Muscle layer of duodenum (tissue), 2 donors: ENCODE measurements around the gene LDHD.
"Not testable (repeated sequence)": the region's sequence is repeated elsewhere in the genome, so short reads cannot be mapped to it uniquely, and the experiment has no call there.

Source experiments
- H3K27ac ChIP-seq: one replicate; pipeline ENCODE4 v1.7.0; 2013; ENCODE audit warnings: mild to moderate bottlenecking, low read length
- H3K27me3 ChIP-seq: one replicate; pipeline ENCODE4 v1.7.0; 2013; ENCODE audit warnings: low read depth, mild to moderate bottlenecking, control low read depth, low read length
- H3K36me3 ChIP-seq, 2 donors: one replicate each; pipeline ENCODE4 v1.7.0; 2013; ENCODE audit warnings: low read length in 2 of 2, control low read depth in 1 of 2, mild to moderate bottlenecking in 1 of 2; ENCODE audit not compliant: insufficient read depth in 2 of 2, control insufficient read depth in 1 of 2
- H3K4me1 ChIP-seq, 2 donors: one replicate each; pipeline ENCODE4 v1.7.0; 2013; ENCODE audit warnings: low read length in 2 of 2, mild to moderate bottlenecking in 2 of 2, control low read depth in 1 of 2, moderate library complexity in 1 of 2; ENCODE audit not compliant: insufficient read depth in 2 of 2, control insufficient read depth in 1 of 2
- H3K4me3 ChIP-seq, 2 donors: one replicate each; pipeline ENCODE4 v1.7.0; 2013; ENCODE audit warnings: low read length in 2 of 2, low read depth in 1 of 2, mild to moderate bottlenecking in 1 of 2
- H3K9me3 ChIP-seq, 2 donors: one replicate each; pipeline ENCODE4 v1.7.0; 2013; ENCODE audit warnings: low read length in 2 of 2, control low read depth in 1 of 2, mild to moderate bottlenecking in 1 of 2; ENCODE audit not compliant: control insufficient read depth in 1 of 2
- donor health status: healthy.

LDHD gene

DNA sequence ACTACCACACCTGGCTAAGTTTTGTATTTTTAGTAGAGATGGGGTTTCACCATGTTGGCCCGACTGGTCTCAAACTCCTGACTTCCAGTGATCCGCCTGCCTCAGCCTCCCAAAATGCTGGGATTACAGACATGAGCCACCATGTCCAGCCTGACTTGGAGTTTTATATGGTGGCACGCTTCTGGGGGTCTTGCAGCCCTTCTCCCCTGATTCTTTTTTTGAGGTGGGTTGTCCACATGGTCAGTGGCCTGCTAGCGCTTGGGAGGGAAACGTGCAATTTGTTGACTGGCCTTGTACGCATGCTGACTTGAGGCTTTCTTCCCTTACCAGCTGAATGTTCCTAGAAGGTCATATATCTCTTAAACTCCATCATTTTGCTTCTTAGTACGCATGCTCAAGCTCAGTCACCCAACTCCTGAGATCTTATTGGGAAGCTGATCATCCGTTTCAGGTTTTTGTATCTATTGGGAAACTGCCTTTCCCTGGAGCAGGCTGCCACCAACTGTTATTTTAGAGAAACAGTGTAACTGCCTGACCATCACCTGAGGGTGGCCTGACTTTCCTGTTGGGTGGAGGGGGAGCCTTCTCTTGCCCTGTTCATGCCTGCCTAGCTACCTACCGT is 13.7 kb upstream of the LDHD start:
- H3K36me3 ChIP-seq: no peaks in the 10 kb centered on the region
- no peak overlapping the region for H3K4me3 ChIP-seq
- H3K27me3 ChIP-seq: no peaks in the 10 kb centered on the region
- peaks cover 0 to 3% of the 10 kb centered on the region in 2 donors for H3K9me3 ChIP-seq
- no peak overlapping the region for H3K27ac ChIP-seq
- no peaks in the 10 kb centered on the region for H3K4me1 ChIP-seq

DNA sequence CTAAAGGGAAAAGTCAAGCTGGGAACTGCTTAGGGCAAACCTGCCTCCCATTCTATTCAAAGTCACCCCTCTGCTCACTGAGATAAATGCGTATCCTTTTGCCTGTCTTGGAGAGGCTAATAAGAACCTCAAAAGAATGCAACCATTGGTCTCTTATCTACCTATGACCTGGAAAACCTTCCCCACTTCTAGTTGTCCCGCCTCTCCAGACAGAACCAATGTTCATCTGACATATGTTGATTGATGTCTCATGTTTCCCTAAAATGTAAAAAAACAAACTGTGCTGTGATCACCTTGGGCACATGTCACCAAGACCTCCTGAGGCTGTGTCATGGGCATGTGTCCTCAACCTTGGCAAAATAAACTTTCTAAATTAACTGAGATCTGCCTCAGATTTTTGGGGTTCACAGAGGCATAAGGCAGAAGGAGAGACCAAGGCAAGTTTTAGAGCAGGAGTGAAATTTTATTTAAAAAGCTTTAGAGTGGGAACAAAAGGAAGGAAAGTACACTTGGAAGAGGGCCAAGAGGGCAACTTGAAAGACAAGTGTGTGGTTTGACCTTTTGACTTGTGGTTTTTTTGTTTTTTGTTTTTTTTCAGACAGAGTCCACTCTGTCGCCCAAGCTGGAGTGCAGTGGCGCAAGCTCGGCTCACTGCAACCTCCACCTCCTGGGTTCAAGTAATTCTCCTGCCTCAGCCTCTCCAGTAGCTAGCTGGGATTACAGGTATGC is 13.0 kb upstream of the LDHD start:
- H3K27me3 ChIP-seq, H3K9me3 ChIP-seq, H3K4me1 ChIP-seq, H3K4me3 ChIP-seq, H3K27ac ChIP-seq, H3K36me3 ChIP-seq: not testable (repeated sequence)

DNA sequence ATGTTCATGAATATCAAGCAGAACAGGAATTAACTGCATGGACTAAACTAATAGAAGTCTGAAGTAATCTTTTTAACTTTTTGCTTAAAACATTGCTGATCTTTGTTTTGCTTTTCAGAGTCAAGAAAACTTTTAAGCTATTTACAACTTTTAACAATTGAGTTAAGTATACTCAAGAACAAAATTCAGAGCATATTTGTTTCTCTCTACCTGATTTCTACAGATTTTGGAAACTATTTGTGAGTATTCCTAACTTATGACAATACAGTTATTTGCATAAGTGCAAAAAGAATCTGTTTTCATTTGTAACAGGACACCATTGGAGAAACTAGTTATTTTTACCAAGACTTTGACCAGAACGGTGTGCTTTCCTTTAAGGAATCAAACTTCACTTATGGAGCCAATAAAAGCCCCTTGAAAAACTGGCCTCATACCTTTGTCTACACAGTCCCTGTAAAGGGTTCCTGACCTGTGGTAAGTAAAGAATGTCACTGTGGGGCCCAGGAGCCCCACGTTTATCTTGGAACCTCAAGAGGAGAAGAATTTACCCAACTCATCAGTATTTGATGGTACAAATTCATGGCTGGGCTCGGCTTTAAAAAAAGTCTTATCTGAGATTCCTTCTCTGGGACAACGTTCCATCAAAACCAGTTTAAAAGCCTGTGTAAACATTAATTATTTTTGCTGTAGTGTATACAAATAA is 11.3 kb upstream of the LDHD start:
- Histone ChIP-seq H3K9me3 (peaks cover 0 to 3% of the 10 kb centered on the region in 2 donors), H3K36me3 (no peaks in the 10 kb centered on the region), H3K4me1 (no peaks in the 10 kb centered on the region), H3K27ac (no peak overlapping the region), H3K27me3 (no peaks in the 10 kb centered on the region), H3K4me3 (no peak overlapping the region)

DNA sequence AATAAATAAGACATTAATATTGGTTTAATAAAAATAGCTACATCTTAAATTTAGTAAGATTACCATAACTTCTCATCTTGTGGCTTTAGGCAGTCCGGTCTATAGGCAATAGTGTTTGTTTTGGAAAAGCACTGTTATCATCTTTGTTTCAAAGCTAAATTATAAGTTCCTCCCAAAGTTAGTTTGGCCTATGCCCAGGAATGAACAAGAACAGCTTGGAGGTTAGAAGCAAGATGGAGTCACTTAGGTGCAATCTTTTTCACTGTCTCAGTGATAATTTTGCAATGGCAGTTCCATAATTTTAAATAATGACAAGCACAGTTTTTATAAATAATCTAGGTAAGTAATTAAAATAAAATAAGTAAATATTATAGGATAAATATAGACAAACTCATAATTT is 6.0 kb upstream of the LDHD start:
- peaks cover 5 to 11% of the 10 kb centered on the region in 2 donors for H3K9me3 ChIP-seq
- no peaks in the 10 kb centered on the region for H3K36me3 ChIP-seq
- H3K4me1 ChIP-seq: no peaks in the 10 kb centered on the region
- H3K27me3 ChIP-seq: no peaks in the 10 kb centered on the region
- H3K4me3 ChIP-seq: no peak overlapping the region
- no peak overlapping the region for H3K27ac ChIP-seq

DNA sequence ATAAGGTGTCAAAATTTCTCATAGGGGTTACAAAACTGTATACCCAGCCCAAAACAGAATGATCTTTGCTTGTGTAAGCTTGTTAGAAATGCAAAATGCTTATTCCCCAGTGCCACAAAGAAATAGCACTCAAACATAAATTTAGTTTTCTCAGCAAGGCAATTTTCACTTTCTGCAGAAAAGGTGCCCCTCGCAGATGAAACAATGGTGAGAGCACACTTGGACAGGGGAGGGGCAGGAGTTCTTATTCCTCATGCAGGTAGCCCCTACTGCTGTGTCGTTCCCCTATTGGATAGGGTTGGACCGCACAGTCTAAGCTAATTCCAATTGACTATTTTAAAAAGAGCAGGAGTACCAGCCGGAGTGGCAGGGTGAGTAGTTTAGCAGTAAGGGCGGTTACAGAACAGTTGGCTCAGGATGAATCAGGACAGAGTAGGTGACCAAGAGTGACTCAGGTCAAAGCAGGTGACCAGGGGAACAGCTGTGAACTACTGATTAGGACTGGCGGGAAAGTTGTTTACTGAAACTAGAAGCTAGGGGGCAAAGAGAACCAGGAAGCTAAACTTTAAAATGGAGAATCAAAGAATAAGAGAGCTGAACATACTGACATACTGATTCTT is 5.5 kb upstream of the LDHD start:
- peaks cover 5 to 8% of the 10 kb centered on the region in 2 donors for H3K9me3 ChIP-seq
- H3K36me3 ChIP-seq: no peaks in the 10 kb centered on the region
- H3K4me1 ChIP-seq: no peaks in the 10 kb centered on the region
- H3K4me3 ChIP-seq: no peak overlapping the region
- H3K27me3 ChIP-seq: no peaks in the 10 kb centered on the region
- H3K27ac ChIP-seq: no peak overlapping the region

DNA sequence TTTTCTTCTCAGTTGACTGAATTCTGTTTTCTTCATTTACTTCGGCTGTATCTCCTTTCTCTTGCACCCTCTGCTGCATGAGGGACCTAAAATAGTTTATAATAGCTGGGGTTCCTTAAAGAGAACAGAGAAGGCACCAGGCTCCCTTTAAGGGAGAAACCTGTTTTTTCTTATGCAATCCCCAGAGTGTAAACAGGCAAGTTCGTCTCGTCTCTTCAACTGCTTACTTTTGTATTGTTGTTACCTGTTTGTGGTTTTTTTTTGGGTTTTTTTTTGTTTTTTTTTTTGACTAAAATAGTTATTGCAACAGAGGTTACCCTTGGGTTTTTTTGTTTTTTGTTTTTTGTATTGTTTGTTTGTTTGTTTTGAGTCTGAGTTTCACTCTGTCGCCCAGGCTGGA is 3.7 kb upstream of the LDHD start:
- peaks cover 5 to 8% of the 10 kb centered on the region in 2 donors for H3K9me3 ChIP-seq
- no peaks in the 10 kb centered on the region for H3K36me3 ChIP-seq
- no peak overlapping the region for H3K27ac ChIP-seq
- H3K4me1 ChIP-seq: peaks cover 0 to 15% of the 10 kb centered on the region in 2 donors
- no peak overlapping the region for H3K4me3 ChIP-seq
- no peaks in the 10 kb centered on the region for H3K27me3 ChIP-seq

DNA sequence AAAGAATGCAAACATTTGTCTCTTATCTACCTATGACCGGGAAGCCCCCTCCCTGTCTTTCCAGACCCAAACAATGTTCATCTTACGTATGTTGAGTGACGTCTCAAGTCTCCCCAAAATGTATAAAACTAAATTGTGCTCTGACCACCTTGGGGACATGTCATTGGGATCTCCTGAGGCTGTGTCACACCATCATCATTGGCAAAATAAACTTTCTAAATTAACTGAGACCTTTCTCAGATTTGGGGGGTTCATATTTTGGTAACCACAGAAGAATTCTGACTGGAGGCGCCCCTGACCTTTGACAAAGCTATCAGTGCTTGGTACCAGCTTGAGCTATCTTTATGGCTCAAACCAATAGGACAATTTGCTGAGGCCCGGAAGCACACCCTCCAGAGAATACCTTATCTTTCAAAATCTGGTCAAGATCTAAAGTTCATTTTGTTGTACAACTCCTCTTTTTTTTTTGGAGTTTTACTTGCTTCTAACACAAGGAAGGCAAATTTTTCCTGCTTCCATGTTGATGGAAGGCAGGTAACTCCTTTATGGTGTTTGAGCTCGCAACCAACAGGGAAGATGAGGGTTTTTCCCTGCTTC is 2.5 kb upstream of the LDHD start:
- no peaks in the 10 kb centered on the region for H3K27me3 ChIP-seq
- no peak overlapping the region for H3K4me3 ChIP-seq
- peaks cover 0 to 16% of the 10 kb centered on the region in 2 donors for H3K4me1 ChIP-seq
- H3K36me3 ChIP-seq: no peaks in the 10 kb centered on the region
- peaks cover 5 to 8% of the 10 kb centered on the region in 2 donors for H3K9me3 ChIP-seq
- H3K27ac ChIP-seq: no peak overlapping the region

DNA sequence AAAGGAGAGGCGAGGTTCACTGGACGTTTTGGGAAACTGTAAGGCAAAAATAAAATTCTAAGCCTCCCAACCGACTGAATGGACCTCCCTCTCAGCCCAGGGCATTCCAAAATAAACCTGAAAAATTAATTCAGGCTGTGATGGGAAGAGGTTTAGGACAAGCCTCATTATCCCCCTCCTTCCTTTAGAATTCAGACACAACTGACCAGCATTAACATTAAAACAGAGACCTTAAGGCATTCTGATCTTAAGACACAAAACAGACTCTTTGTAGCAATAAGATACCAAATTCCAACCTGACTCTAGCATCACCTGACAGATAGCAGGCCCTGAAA is 298 bp upstream of the LDHD start:
- peak overlapping the region; percentile 69 to 75 for H3K4me3 ChIP-seq
- H3K36me3 ChIP-seq: no peaks in the 10 kb centered on the region
- no peak overlapping the region for H3K27ac ChIP-seq
- H3K9me3 ChIP-seq: peaks cover 2 to 4% of the 10 kb centered on the region in 2 donors
- H3K27me3 ChIP-seq: no peaks in the 10 kb centered on the region
- H3K4me1 ChIP-seq: peaks cover under 1 to 25% of the 10 kb centered on the region in 2 donors

DNA sequence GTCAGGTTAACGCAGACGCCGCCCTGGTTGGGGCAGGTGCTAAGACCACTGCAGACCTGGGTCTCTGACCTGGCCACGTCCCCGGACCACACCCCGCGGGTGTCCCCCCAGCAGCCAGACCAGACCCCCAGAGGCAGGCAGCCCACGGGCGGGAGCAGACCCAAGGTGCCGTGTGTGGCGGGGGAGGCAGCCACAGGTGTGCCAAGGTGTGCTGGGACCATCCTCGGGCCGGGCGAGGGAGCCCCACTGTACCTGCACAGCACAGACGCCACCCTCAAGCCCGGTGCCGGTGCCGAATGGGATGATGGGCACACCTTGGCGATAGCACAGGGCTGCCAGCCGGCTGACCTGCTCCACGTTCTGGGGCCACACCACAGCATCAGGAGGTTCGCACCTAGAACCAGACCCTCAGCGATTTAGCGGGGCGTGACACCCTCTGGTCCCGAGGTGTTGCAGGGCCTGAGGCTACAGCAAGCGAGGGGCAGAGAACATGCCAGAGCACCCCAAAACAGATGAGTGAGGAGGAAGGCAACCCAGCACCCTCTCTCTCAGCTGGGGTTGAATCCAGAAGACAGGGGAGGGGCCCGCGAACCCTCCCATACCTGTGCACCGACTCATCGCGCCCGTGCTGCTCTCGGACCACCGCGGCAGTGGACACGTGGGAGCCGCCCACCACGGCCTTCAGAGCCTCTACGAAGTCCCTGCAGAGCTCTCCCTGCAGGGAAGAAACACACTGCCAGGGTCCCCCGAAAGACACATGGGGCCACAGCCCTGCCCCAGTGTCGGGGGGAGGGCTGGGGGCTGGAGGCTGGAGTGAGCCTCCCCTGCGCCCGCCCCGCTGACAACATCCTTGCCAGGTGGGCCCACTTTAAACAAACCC is 1.4 kb downstream of the LDHD start:
- H3K4me1 ChIP-seq: peaks cover 14 to 42% of the 10 kb centered on the region in 2 donors
- no peak overlapping the region for H3K27ac ChIP-seq
- H3K9me3 ChIP-seq: no peaks in the 10 kb centered on the region
- H3K4me3 ChIP-seq: peak overlapping the region in 1 of 2 donors; percentile 75
- no peaks in the 10 kb centered on the region for H3K27me3 ChIP-seq
- no peaks in the 10 kb centered on the region for H3K36me3 ChIP-seq

DNA sequence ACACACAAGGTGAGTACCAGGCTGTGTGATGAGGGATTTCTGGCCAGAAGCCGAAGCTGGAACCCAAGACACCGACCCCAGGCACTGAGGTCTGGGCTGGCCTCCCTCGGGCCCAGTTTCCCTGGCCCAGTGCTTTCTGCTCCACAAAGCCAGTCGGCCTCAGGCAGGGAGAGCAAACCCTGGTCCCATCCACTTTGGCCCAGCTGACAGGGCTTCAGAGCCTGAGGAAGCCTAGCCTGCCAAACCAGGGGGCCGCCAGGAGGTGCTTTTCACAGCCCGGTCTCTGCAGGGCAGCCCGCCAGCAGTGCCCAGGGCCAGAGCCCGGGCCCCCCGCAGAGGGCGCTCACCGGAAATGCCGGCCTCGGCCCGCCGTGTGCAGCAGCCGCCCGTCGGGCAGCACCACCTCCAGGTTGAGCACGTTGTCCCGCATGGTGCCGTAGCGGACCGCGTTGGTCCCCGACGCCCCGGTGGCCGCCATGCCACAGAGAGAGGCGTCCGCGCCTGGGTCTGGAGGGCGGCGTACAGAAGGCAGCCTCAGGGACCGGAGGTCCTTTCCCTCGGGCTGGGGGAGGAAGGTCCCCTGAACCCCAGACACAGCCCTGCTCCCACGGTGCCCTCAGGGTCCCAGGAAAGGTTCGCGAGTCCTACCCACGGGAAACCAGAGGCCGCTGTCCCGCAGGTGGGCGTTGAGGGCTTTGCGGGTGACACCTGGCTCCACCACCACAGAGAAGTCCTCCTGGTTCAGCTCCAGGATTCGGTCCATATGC is 2.2 kb downstream of the LDHD start:
- Histone ChIP-seq H3K9me3 (no peaks in the 10 kb centered on the region), H3K4me3 (no peak overlapping the region), H3K4me1 (peaks cover 22 to 50% of the 10 kb centered on the region in 2 donors), H3K36me3 (no peaks in the 10 kb centered on the region), H3K27me3 (no peaks in the 10 kb centered on the region), H3K27ac (no peak overlapping the region)
